H1 (cell line): Measurements from ENCODE around the gene TTC8. TPM values are rescaled to one million over a fixed set of nuclear protein-coding genes. Genes with fewer than 3 reads are reported as not detected.

Experiments used
- CTCF ChIA-PET: fragments of 300-600 bp; sonication (Branson Sonifier 250); formaldehyde crosslinking; loops from one replicate; lab custom pipeline; 2021; ENCODE audit not compliant: partially characterized antibody; lab: Charles Lee
- POLR2A ChIA-PET: fragments of 300-600 bp; sonication (Branson Sonifier 250); formaldehyde crosslinking; loops from one replicate; lab custom pipeline; 2021; ENCODE audit warnings: inconsistent platforms; ENCODE audit not compliant: partially characterized antibody; lab: Charles Lee
- DNase-seq, 2 experiments: peaks; one replicate each; pipeline versions ENCODE4 v3.0.0 to v3.0.0-alpha.2; 2010 to 2022; ENCODE audit warnings: low spot score in 2 of 2, low read depth in 1 of 2, mixed read lengths in 1 of 2
- FAIRE-seq: peaks from 2 replicates; lab custom pipeline; 2011; peaks lifted over from hg19 to GRCh38; lab: Jason Lieb, UNC
- H2AFZ ChIP-seq: 2 replicates; pipeline ENCODE4 v1.8.1; 2012; ENCODE audit warnings: low read length, inconsistent platforms
- H2AK5ac ChIP-seq: 2 replicates; pipeline ENCODE4 v1.6.1; 2013; ENCODE audit warnings: low read depth, low read length
- H2BK120ac ChIP-seq: replicated peaks from 2 replicates; pipeline ENCODE3; 2013; ENCODE audit warnings: low read depth, low read length, inconsistent platforms
- H2BK12ac ChIP-seq: 2 replicates; pipeline ENCODE4 v1.6.1; 2013; ENCODE audit warnings: low read depth, low read length
- H2BK15ac ChIP-seq: 2 replicates; pipeline ENCODE4 v1.6.1; 2013; ENCODE audit warnings: low read length
- H2BK20ac ChIP-seq: 2 replicates; pipeline ENCODE4 v1.6.1; 2013; ENCODE audit warnings: low read length
- H2BK5ac ChIP-seq: 2 replicates; pipeline ENCODE4 v1.6.1; 2013; ENCODE audit warnings: low read depth, low read length
- H3K14ac ChIP-seq: 2 replicates; pipeline ENCODE4 v1.6.1; 2013; ENCODE audit warnings: inconsistent platforms; ENCODE audit not compliant: insufficient read length
- H3K18ac ChIP-seq: 2 replicates; pipeline ENCODE4 v1.6.1; 2013; ENCODE audit warnings: low read length; ENCODE audit errors: extremely low read depth
- H3K23ac ChIP-seq: 2 replicates; pipeline ENCODE4 v1.6.1; 2013; ENCODE audit warnings: inconsistent platforms; ENCODE audit not compliant: insufficient read length
- H3K23me2 ChIP-seq: 2 replicates; pipeline ENCODE4 v1.6.1; 2013; ENCODE audit warnings: low read depth, low read length
- H3K27ac ChIP-seq: 2 replicates; pipeline ENCODE4 v1.6.1; 2011; ENCODE audit warnings: low read depth, low read length, inconsistent platforms
- H3K27me3 ChIP-seq, 4 experiments: replicated peaks in 1 of 4; 1 replicate in 1 of 4; 2 replicates in 3 of 4; pipeline versions ENCODE4 v1.6.1 to v1.8.1; 2011 to 2013; ENCODE audit warnings: low read length in 3 of 4, mild to moderate bottlenecking in 3 of 4, inconsistent platforms in 2 of 4, mixed read lengths in 2 of 4, moderate library complexity in 1 of 4; ENCODE audit not compliant: control insufficient read depth in 3 of 4, insufficient read depth in 3 of 4; ENCODE audit errors: extremely low read depth in 1 of 4
- H3K36me3 ChIP-seq, 4 experiments: 2 replicates each; pipeline versions ENCODE4 v1.6.1 to v1.8.1; 2011 to 2013; ENCODE audit warnings: mild to moderate bottlenecking in 4 of 4, low read length in 3 of 4, moderate library complexity in 2 of 4, control low read depth in 1 of 4, inconsistent platforms in 1 of 4; ENCODE audit not compliant: insufficient read depth in 4 of 4, control insufficient read depth in 2 of 4
- H3K4ac ChIP-seq: replicated peaks from 2 replicates; pipeline ENCODE3; 2013; ENCODE audit warnings: low read length, low read depth, mixed read lengths, inconsistent platforms; ENCODE audit not compliant: insufficient read length
- H3K4me1 ChIP-seq, 4 experiments: replicated peaks in 1 of 4; 1 replicate in 1 of 4; 2 replicates in 3 of 4; pipeline versions ENCODE4 v1.6.1 to v1.8.1; 2011 to 2013; ENCODE audit warnings: low read length in 3 of 4, inconsistent platforms in 2 of 4, mixed read lengths in 1 of 4; ENCODE audit not compliant: insufficient read depth in 4 of 4, control insufficient read depth in 3 of 4
- H3K4me2 ChIP-seq, 2 experiments: 2 replicates each; pipeline versions ENCODE4 v1.6.1 to v1.8.1; 2011 to 2013; ENCODE audit warnings: low read depth in 2 of 2, low read length in 2 of 2, control low read depth in 1 of 2, inconsistent platforms in 1 of 2, mild to moderate bottlenecking in 1 of 2; ENCODE audit not compliant: insufficient read depth in 1 of 2
- H3K4me3 ChIP-seq, 4 experiments: fragments of 200-600, 300-600 bp in 1 of 4; sonication (generic), shearing (Covaris generic), sonication (Bioruptor Twin) in 1 of 4; 2 replicates each; pipeline versions ENCODE4 v1.5.1 to v1.8.1; 2011 to 2016; ENCODE audit warnings: low read length in 4 of 4, low read depth in 3 of 4, control low read depth in 2 of 4, inconsistent platforms in 2 of 4, mild to moderate bottlenecking in 2 of 4, mixed read lengths in 1 of 4, moderate library complexity in 1 of 4; ENCODE audit not compliant: insufficient read depth in 2 of 4; ENCODE audit errors: extremely low read depth in 1 of 4
- H3K56ac ChIP-seq: replicated peaks from 2 replicates; pipeline ENCODE3; 2013; ENCODE audit warnings: low read depth, mild to moderate bottlenecking, mixed read lengths, low read length, inconsistent platforms; ENCODE audit not compliant: insufficient read length
- H3K79me1 ChIP-seq: 2 replicates; pipeline ENCODE4 v1.6.1; 2013; ENCODE audit warnings: low read depth, low read length, control low read depth
- H3K79me2 ChIP-seq, 2 experiments: 2 replicates each; pipeline versions ENCODE4 v1.6.1 to v1.8.1; 2012 to 2013; ENCODE audit warnings: low read length in 2 of 2, mild to moderate bottlenecking in 2 of 2, inconsistent platforms in 1 of 2; ENCODE audit not compliant: insufficient read depth in 2 of 2, control insufficient read depth in 1 of 2
- H3K9ac ChIP-seq, 4 experiments: replicated peaks in 1 of 4; 1 replicate in 1 of 4; 2 replicates in 3 of 4; pipeline versions ENCODE4 v1.6.1 to v1.8.1; 2011 to 2013; ENCODE audit warnings: low read depth in 3 of 4, low read length in 3 of 4, control low read depth in 2 of 4, mild to moderate bottlenecking in 2 of 4, moderate library complexity in 2 of 4, inconsistent platforms in 1 of 4; ENCODE audit errors: extremely low read depth in 1 of 4
- H3K9me3 ChIP-seq, 2 experiments: 2 replicates each; pipeline versions ENCODE4 v1.6.1 to v1.8.1; 2012 to 2013; ENCODE audit warnings: mild to moderate bottlenecking in 2 of 2, moderate library complexity in 2 of 2, control low read depth in 1 of 2, inconsistent platforms in 1 of 2, low read depth in 1 of 2, low read length in 1 of 2, mixed read lengths in 1 of 2; ENCODE audit not compliant: insufficient read depth in 2 of 2
- H4K20me1 ChIP-seq, 2 experiments: replicated peaks in 1 of 2; 2 replicates each; pipeline versions ENCODE3 to v1.8.1; 2011 to 2013; ENCODE audit warnings: inconsistent platforms in 2 of 2, low read length in 2 of 2, mild to moderate bottlenecking in 1 of 2; ENCODE audit not compliant: insufficient read depth in 2 of 2, control insufficient read depth in 1 of 2
- H4K5ac ChIP-seq: 2 replicates; pipeline ENCODE4 v1.6.1; 2013; ENCODE audit warnings: low read length, low read depth, mixed read lengths, inconsistent platforms; ENCODE audit not compliant: insufficient read length
- H4K8ac ChIP-seq: 2 replicates; pipeline ENCODE4 v1.8.0; 2013; ENCODE audit warnings: mild to moderate bottlenecking, moderate library complexity, low read length, inconsistent platforms; ENCODE audit not compliant: insufficient read depth; ENCODE audit errors: extremely low read depth
- H4K91ac ChIP-seq: replicated peaks from 2 replicates; pipeline ENCODE3; 2013; ENCODE audit warnings: low read length, mixed read lengths, inconsistent platforms; ENCODE audit not compliant: insufficient read length
- ATF2 ChIP-seq: IDR thresholded peaks from 2 replicates; pipeline ENCODE4 v1.6.1; 2012; ENCODE audit warnings: low read length, inconsistent platforms
- BACH1 ChIP-seq: IDR thresholded peaks from 2 replicates; pipeline ENCODE4 v1.6.1; 2012; ENCODE audit warnings: low read length, improper control_type of control experiment
- CBX5 ChIP-seq: fragments of 300-800, 300-1000 bp; sonication (generic); IDR thresholded peaks from 2 replicates; pipeline ENCODE4 v1.7.1; 2016; ENCODE audit warnings: antibody characterized with exemption, low read length, low read depth
- EGR1 ChIP-seq: IDR thresholded peaks from 2 replicates; pipeline ENCODE4 v1.6.1; 2011; ENCODE audit warnings: low read depth, low read length, borderline replicate concordance
- POLR2AphosphoS5 ChIP-seq: IDR thresholded peaks from 2 replicates; pipeline ENCODE4 v1.6.1; 2011; ENCODE audit warnings: low read depth, low read length
- RNF2 ChIP-seq: fragments of 200-900, 300-1000 bp; sonication (generic); IDR thresholded peaks from 2 replicates; pipeline ENCODE4 v1.7.1; 2016; ENCODE audit warnings: borderline replicate concordance, low read depth, mild to moderate bottlenecking, antibody characterized with exemption, low read length; ENCODE audit not compliant: poor library complexity, severe bottlenecking; ENCODE audit errors: missing control alignments
- SIN3A ChIP-seq, 2 experiments: IDR thresholded peaks in 1 of 2; conservative IDR thresholded peaks in 1 of 2; 2 replicates each; pipeline ENCODE4 v1.6.1; 2011 to 2012; ENCODE audit warnings: low read length in 2 of 2, improper control_type of control experiment in 1 of 2, low read depth in 1 of 2, mild to moderate bottlenecking in 1 of 2
- polyA plus RNA-seq, 7 experiments: library from polyadenylated mRNA; depleted of rRNA in 3 of 7; stranded (reverse) in 5 of 7; unstranded in 2 of 7; fragments of >200 nt in 5 of 7; fragments of 200-250 nt in 2 of 7; gene quantifications; 1 replicate in 5 of 7; 2 replicates in 1 of 7; 4 replicates in 1 of 7; pipeline versions ENCODE4 v1.2.1 to v1.2.3, GENCODE V29; 2011 to 2013; ENCODE audit warnings: missing spikeins in 2 of 7, mixed read lengths in 2 of 7
- total RNA-seq: library from RNA; stranded (reverse); fragmentation: NEBNext Ultra II Directional; extraction: Animal tissue kit (Norgen Biotek cat#: 25700); gene quantifications from 2 replicates; pipeline ENCODE4 v1.2.1, GENCODE V29; 2021

TTC8 gene
- total and polyA plus RNA-seq, 2 of the 8 experiments (the other 6 are each of a cell fraction or from before 2014, with no cell fraction given), result 13.1 to 13.5 TPM

GRCh38 chr14:88834883-88835431, 10.5 kb downstream of the TTC8 start:
- Histone ChIP-seq H4K91ac (no peak overlapping the region), H2BK120ac (no peak overlapping the region), H3K79me1 (peaks cover 2% of the 10 kb centered on the region; the same call in 1 of the 2 replicates), H2BK5ac (no peak overlapping the region), H2BK15ac (no peak overlapping the region), H3K4me3 (no peak overlapping the region), H2AK5ac (no peak overlapping the region), H3K4me2 (no peak overlapping the region), H3K4ac (no peak overlapping the region), H3K79me2 (0 out of 4 replicates have a peak, but pooled peaks cover 0 to 2% of the 10 kb centered on the region in 2 experiments), H2BK20ac (no peak overlapping the region), H3K56ac (no peak overlapping the region), H4K20me1 (no peaks in the 10 kb centered on the region), H2AFZ (no peak overlapping the region), H3K9me3 (no peaks in the 10 kb centered on the region), H3K27me3 (no peaks in the 10 kb centered on the region), H4K5ac (no peak overlapping the region), H3K36me3 (no peaks in the 10 kb centered on the region; a peak in 2 of 8 replicates), H3K14ac (no peak overlapping the region), H3K9ac (no peak overlapping the region), H3K27ac (no peak overlapping the region), H4K8ac (no peak overlapping the region), H3K23ac (no peak overlapping the region), H3K18ac (no peak overlapping the region), H3K4me1 (no peaks in the 10 kb centered on the region), H3K23me2 (no peaks in the 10 kb centered on the region), H2BK12ac (no peak overlapping the region)
- FAIRE-seq (no peak), DNase-seq (no peak)
- POLR2A ChIA-PET, result no interaction called here
- TF ChIP-seq CBX5 (no peak), RNF2 (no peak), ATF2 (no peak), POLR2AphosphoS5 (no peak), EGR1 (no peak), SIN3A (conservative IDR thresholded peaks at IDR 0.05 in 1 of 2, IDR thresholded peaks at IDR 0.05 in 1 of 2; ENCODE audit: low read depth in 1 of 2, low read length in 2 of 2) (no peak), BACH1 (no peak)
- CTCF ChIA-PET, result interaction anchor here (1.0 kb wide), 1 partner anchor 11 kb away, joined by 3 read pairs; no protein-coding TSS in a partner anchor
